WERI-Rb-1 (cell line): ENCODE data around the gene RMI2.

Experiments used
- DNase-seq: peaks from one replicate; pipeline ENCODE4 v3.0.0-alpha.2; 2020
- H3K27ac ChIP-seq: fragments of 250-450 bp; sonication (Bioruptor Pico); 2 replicates; pipeline ENCODE4 v1.5.1; 2020; ENCODE audit warnings: mild to moderate bottlenecking, moderate library complexity
- H3K27me3 ChIP-seq: fragments of 250-450 bp; sonication (Bioruptor Pico); 2 replicates; pipeline ENCODE4 v1.5.1; 2021; ENCODE audit warnings: mild to moderate bottlenecking, low read depth, moderate library complexity; ENCODE audit not compliant: insufficient read depth, severe bottlenecking
- H3K36me3 ChIP-seq: fragments of 250-450 bp; sonication (Bioruptor Pico); 2 replicates; pipeline ENCODE4 v1.5.1; 2020; ENCODE audit warnings: mild to moderate bottlenecking, moderate library complexity
- H3K4me3 ChIP-seq: 2 replicates; pipeline ENCODE4 v1.5.1; 2011; ENCODE audit warnings: low read depth, mild to moderate bottlenecking, control low read depth, low read length
- H3K9me3 ChIP-seq: fragments of 250-450 bp; sonication (Bioruptor Pico); 2 replicates; pipeline ENCODE4 v1.5.1; 2021; ENCODE audit warnings: mild to moderate bottlenecking, moderate library complexity; ENCODE audit not compliant: severe bottlenecking
- TF ChIP-seq, protein P1 (sequence below): IDR thresholded peaks from 2 replicates; pipeline ENCODE4 v1.5.1; 2011; ENCODE audit warnings: low read depth, mild to moderate bottlenecking, control low read depth, inconsistent platforms, low read length

The RMI2 gene

DNA sequence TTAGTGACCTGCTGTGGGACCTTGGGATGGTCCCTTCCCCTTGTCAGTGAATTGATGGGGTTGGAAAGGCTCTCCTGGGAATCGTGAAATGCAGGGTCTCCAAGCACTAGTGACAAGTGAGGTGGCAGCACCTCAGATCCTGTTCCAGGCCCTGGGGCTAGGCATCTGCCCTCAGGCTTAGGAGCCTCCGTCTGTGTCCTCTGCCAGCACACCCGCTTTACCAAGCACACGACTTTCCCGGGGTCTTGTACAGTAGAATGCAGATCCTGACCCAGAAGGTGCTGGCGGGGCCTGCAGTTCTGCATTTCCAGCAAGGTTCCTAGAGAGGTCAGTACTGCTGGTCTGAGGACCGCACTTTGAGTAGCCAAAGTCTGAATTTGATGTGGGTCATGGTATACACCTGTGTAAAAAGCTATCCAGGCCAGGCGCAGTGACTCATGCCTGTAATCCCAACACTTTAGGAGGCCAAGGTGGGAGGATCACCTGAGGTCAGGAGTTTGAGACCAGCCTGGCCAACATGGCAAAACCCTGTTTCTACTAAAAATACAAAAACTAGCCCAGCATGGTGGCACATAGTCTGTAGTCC, 30.9 kb upstream of the RMI2 start:
- H3K27ac ChIP-seq, result no peak overlapping the region
- no peaks in the 10 kb centered on the region for H3K36me3 ChIP-seq
- no peak overlapping the region for H3K4me3 ChIP-seq
- TF ChIP-seq, protein P1, sequence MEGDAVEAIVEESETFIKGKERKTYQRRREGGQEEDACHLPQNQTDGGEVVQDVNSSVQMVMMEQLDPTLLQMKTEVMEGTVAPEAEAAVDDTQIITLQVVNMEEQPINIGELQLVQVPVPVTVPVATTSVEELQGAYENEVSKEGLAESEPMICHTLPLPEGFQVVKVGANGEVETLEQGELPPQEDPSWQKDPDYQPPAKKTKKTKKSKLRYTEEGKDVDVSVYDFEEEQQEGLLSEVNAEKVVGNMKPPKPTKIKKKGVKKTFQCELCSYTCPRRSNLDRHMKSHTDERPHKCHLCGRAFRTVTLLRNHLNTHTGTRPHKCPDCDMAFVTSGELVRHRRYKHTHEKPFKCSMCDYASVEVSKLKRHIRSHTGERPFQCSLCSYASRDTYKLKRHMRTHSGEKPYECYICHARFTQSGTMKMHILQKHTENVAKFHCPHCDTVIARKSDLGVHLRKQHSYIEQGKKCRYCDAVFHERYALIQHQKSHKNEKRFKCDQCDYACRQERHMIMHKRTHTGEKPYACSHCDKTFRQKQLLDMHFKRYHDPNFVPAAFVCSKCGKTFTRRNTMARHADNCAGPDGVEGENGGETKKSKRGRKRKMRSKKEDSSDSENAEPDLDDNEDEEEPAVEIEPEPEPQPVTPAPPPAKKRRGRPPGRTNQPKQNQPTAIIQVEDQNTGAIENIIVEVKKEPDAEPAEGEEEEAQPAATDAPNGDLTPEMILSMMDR, result no peak
- H3K27me3 ChIP-seq, result no peaks in the 10 kb centered on the region
- no peaks in the 10 kb centered on the region for H3K9me3 ChIP-seq
- DNase-seq, result no peak

DNA sequence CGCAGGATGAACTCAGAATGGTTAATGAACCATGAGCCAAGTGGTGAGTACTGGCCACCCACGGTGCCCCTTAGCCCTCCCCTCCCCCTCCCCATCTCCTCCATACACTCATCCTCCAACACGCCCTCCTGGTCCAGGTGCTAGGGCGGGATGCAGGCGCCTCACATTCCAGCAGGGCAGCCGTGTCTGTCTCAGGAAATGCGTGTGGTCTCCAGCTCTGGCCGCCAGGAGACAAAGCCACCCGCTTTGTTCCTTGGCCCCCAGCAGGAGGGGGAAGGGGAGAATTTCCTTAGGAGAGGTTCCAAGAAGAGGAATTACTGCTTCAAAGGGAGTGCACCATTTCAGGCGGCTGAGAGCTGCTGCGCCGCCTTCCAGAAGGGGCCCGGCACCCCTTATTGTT, 29.7 kb upstream of the RMI2 start:
- H3K4me3 ChIP-seq, result no peak overlapping the region
- no peak overlapping the region for H3K27ac ChIP-seq
- DNase-seq, result no peak
- TF ChIP-seq, protein P1, result no peak
- H3K27me3 ChIP-seq, result no peaks in the 10 kb centered on the region
- H3K9me3 ChIP-seq, result no peaks in the 10 kb centered on the region
- H3K36me3 ChIP-seq, result no peaks in the 10 kb centered on the region

DNA sequence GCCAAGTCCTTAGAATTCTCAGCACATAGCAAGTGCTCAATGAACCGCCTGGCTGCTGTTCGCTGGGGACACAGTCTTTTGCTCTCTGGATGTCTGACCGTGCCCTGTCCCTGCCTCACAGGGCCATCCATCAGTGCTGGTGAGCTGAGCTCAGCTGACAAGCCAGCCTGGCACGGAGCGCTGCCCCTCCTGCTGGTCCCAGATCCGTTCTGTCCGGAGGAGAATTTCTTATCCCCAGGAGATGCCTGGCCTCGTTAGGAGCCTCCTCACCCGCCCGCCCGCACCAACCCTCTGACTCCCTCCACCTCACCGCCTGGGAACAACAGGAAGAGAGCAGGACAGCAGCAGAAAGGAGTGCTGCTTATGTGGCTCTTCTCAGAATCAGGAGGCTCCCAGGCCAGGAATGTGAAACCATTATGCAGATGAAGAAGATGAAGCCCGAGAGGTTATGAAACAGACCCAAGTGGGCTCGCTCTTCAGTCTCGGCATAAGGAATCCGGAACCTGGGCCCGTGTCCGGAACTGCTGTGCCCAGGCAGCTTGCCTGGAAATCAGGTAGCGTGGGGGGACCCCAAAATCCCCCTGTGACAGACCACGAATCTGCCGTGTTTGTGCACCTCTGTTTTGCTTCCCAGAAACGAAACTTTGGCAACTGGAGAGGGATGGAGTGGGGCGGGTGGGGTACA, 28.8 kb upstream of the RMI2 start:
- no peak overlapping the region for H3K4me3 ChIP-seq

DNA sequence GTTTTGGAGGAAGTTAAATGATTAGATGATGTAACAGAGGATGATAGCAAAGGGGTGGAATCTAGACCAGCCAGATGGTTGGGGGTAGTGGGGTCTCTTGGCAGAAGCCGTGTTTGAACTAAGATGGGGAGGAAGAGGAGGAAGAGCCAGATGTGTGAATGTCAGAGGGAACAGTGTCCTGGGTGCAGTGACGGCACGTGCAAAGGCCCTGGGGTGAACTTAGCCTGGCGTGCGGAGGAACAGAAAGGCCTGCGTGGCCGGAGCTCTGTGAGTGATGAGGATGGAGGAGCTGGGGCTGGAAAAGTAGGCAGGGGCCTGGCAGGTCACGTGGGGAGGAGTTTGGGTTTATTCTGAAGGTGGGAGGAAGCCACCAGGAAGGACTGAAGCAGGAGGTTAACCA, 26.4 kb upstream of the RMI2 start:
- no peak overlapping the region for H3K4me3 ChIP-seq
- no peaks in the 10 kb centered on the region for H3K9me3 ChIP-seq
- TF ChIP-seq, protein P1, result no peak
- DNase-seq, result no peak
- no peaks in the 10 kb centered on the region for H3K27me3 ChIP-seq
- H3K27ac ChIP-seq, result no peak overlapping the region
- H3K36me3 ChIP-seq, result no peaks in the 10 kb centered on the region

More for the DNA sequence above, 28.8 kb upstream of the RMI2 start:
- Histone ChIP-seq H3K27ac (no peak overlapping the region), H3K36me3 (no peaks in the 10 kb centered on the region), H3K9me3 (no peaks in the 10 kb centered on the region), H3K27me3 (no peaks in the 10 kb centered on the region)
- TF ChIP-seq, protein P1, result no peak
- DNase-seq, result no peak

DNA sequence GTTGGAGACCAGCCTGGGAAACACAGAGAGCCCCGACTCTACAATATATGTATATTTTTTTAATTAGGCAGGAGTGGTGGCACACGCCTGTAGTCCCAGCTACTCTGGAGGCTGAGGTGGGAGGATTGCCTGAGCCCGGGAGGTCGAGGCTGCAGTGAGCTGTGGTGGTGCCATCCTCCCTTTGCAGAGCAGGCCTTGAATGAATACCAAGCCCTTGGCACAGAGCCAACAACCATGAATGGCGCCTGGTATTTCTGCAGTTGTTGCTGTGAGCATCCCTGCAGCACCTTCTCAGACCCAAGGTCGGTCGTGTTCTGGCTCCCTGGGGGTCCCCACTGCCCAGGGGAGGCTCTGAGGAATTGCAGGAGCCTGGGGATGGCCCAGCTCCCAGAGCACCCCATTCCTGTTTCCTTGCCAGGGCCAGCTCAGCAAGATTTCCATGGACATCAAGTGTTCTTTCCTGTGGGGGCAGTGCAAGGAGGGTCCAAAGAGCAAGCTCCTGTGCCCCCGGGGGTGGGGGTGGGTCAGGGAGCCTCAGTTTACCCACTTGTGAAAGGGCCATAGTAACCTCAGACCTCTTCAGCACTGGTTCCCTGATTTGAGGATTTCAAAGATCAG, 25.6 kb upstream of the RMI2 start:
- no peak overlapping the region for H3K4me3 ChIP-seq
- TF ChIP-seq, protein P1, result no peak
- no peak for DNase-seq
- no peak overlapping the region for H3K27ac ChIP-seq
- no peaks in the 10 kb centered on the region for H3K36me3 ChIP-seq
- no peaks in the 10 kb centered on the region for H3K27me3 ChIP-seq
- H3K9me3 ChIP-seq, result no peaks in the 10 kb centered on the region
